NCI-H2227 treated with DMSO at 0.1 percent for 48 hours (cell line): ENCODE data around the gene EPHA10.

Experiments
- DNase-seq: peaks from one replicate; lab custom pipeline; 2025; lab: John Stamatoyannopoulos, UW

EPHA10 gene

DNA sequence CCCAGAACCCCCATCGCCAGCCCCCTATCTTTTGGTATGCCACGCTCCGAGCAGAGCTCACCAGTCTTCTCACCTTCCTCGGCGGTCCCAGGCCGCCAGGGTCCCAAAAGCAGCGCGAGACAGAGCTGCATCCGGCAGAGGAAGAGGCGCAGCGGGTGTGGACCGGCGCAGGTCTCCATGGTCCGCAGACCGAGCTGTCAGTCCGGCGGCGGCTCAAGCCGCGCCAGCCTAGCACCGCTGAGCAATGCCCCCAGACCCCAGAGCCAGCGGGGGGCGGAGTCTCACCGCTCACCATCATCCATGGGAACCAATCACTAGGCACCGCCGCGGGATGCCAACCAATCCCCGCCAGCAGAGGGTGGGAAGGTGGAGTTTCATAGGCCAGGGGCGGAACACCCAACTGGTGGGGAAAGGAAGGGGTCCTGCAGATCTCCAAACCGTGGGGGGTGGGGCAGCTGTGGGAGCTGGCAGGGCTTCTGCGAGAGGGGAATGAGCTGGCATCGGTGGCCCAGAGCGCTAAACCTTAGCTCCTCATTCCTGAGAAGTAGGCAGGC, at the start of gene EPHA10:
Gene EPHA10 (minus strand): TSS at position 233 of the 554 bp plus-strand sequence. CDS start 54 bp downstream, at position 179.
- DNase-seq = peak; percentile 89

GRCh38 chr1:37814252-37814651, 49.3 kb upstream of the EPHA10 start:
- DNase-seq = no peak

GRCh38 chr1:37813529-37814145, 48.7 kb upstream of the EPHA10 start:
- no peak for DNase-seq

DNA sequence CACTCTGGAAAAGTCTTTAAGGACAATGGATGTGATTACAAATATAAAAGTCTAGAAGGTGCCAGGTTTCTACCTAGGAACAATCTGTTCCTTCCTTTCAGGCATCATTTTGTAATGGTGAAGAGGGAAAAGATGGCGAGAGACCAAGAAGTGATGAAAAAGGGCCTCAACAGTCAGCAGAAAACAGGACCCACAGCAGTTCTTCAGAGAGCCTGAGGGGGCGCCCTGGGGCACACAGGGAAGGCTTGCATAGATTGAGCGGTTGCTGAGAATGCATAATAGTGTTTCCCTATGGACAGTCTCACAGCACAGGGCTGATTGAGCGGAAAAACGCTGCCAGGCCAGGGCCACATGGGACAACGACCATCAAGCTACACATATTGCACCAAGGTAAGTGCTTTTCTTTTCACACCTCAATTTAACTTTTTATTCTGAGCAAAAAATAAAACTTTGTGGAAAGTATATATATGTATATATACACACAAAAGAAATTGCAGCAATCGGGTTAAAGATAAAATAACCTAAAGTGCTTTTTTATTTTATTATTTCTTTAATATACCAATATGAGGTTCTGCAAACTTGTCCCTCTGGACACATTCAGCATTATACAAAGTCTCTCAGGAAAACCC, 46.2 kb upstream of the EPHA10 start:
- DNase-seq = peak; percentile 82

GRCh38 chr1:37809942-37810341, 45.0 kb upstream of the EPHA10 start:
- DNase-seq = no peak

- peak; percentile 55 for DNase-seq
Observed at GRCh38 chr1:37808369-37809319, 43.7 kb upstream of the EPHA10 start.

- peak; percentile 85 for DNase-seq
Observed at GRCh38 chr1:37807555-37808368, 42.8 kb upstream of the EPHA10 start, which contains the start of the genes C1orf122 and YRDC. TSS of gene C1orf122 (plus strand) at chr1:37807790. CDS start at chr1:37808405, 615 bp downstream. TSS of gene YRDC (minus strand) at chr1:37808208. CDS start at chr1:37808180, 28 bp downstream.

GRCh38 chr1:37807220-37807554, 42.3 kb upstream of the EPHA10 start:
- DNase-seq = no peak

DNA sequence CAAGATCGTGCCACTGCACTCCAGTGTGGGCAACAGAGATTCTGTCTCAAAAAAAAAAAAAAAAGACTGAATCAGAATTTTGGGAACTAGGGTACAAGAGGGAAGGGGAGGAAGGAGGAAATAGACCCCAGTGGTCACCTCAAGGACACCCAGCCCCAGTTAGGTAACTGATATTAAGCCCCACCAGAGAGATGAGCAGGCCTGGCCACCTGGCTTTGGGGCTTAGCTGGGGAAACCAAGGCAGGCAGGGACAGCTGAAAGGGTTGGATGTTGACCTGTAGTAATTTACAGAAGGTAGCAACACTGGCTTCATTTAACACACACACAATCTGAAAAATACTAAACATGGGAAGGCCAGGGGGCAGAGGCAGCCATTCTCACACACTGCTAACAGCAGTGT, 37.5 kb upstream of the EPHA10 start:
- no peak for DNase-seq

DNA sequence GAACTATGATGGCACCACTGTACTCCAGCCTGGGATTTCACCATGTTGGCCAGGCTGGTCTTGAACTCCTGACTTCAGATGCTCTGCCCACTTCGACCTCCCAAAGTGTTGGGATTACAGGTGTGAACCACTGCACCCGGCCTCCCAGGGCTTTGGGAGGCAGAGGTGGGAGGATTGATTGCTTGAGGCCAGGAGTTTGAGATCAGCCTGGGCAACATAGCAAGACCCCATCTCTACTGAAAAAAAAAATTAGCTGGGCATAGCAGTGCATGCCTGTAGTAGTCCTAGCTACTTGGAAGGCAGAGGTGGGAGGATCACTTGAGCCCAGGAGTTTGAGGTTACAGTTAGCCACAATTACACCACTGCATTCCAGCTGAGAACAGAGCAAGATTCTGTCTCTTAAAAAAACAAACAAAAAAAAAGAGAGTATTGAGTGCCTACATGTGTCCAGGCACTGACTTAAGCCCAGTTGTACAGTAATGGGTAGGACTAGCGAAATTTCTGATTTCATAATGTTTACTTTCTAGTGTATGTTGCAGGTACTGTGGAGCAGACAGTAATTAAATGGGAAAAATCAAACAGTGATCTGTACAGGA, 32.9 kb upstream of the EPHA10 start:
- DNase-seq = no peak

DNA sequence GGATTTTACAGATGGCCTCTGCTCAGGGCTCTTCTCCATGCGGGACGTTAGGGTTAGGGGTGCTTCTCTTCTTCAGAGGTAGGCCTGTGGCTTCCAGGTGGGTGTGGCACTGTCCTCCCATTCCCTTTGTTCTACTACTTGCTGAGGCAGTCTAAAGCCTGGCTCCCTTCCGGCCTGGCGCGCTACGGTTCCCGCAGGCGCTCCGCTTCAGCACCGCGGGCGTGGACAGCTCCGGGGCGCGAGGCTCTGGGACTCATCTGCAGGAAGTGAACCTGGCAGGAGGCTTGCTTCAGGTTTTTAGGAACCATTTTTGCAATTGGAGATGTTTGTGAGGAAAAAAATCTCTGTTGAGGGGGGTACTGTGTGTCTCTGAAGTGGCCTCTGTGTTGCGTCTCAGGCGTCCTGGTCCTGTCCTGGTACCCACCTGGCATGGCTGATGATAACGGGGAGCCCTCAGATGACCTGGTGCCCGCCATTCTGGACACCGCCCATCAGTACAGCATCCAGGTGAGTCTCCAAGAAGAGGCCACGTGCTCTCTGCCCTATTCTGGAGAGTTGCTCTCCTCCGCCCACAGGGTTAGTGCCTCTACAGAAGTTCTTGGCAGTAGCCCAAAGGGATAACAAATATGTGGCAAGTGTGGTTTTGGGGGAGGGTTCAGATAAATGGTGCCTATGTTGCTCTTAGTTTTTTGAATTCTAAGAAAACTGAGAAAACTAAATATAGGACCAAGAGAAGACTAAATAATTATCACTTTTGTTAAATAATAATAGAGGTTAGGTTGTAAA, 30.6 kb upstream of the EPHA10 start:
- no peak for DNase-seq

- DNase-seq = peak; percentile 16
Observed at GRCh38 chr1:37794372-37795339, 29.7 kb upstream of the EPHA10 start.

DNA sequence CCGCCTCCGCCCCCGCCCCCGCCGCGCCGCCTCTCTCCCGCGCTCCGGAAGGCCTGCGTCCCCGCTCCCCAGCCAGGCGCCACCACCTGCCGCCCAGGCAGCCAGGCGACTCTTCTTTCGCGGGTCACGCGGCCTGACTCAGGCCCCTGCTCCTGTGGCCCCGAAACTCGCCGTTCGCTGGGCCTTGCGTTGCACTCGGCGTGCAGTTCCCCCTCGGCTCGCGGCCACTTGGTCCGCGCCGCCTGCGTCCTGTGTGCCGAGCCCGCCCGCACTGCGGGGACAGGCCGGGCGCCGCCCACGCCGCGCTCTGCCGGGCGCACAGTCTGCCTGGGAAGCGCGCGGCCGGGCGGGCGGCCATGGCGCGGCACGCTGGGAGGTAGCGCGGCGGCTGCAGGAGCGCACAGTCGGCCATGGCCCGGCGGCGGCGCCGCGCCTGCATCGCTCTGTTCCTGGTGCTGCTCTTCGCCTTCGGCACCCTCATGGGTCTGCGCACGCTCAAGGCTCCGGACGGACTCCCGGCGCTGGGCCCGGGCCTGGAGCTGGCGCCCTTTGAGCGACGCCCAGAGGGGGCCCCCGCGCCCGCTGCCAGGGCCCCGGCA, 29.0 kb upstream of the EPHA10 start, which contains the start of gene MANEAL:
Gene MANEAL (plus strand): TSS at position 75 of the 599 bp plus-strand sequence. CDS start 336 bp downstream, at position 411.
- peak; percentile 67 for DNase-seq

DNA sequence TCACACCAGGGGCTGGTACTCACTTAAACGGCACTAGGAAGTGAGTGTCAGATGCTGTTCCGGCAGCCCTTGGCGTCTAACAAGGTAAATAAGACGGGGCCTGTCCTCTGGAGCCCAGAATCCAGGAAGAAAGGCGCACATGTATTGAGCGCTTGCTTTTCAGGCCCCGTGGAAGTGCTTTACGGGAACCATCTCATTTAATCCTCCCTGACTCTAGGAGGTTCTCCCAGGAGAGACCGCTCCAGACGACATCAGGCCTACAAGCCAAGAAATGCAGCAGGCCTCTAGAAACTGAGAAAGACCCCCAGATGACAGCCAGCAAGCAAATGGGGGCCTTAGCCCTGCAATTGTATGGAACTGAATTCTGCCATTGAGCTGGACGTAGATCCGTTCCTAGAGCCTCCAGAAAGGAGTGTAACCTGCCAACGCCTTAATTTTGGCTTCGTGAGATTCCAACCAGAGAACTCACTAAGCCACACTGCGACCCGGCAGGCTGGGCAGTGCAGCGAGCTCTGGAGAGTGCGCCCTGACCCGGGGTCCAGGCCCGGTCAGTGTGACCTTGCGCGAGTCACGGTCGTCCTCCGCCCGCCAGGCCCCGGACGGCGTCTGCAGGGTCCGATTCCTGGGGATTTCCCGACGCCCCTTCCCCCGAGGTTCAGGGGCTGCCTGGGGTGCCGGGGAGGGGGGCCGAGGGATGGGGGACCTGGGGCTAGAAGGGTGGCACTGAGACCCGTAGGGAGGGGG, 28.2 kb upstream of the EPHA10 start:
- DNase-seq = no peak

DNA sequence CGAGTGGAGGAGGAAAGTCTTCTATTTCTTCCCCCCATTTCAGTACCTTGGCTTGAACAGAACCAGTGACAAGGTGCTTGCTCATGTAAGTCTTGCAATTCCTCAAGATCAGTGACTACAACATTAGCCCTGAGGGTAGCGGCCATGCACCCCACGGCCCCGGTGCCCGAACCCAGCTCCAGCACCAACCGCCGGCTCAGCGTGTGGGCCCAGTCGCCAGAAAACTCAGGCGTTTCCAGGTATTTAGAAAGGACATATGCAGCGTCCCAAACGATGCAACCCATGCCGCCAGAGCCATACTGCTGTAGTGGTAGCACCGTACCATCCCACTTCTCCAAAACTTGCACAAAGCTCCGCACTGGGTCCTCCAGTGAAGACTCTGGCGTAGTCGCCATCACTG, 17.6 kb upstream of the EPHA10 start:
- no peak for DNase-seq

GRCh38 chr1:37778654-37779053, 13.7 kb upstream of the EPHA10 start:
- no peak for DNase-seq

DNA sequence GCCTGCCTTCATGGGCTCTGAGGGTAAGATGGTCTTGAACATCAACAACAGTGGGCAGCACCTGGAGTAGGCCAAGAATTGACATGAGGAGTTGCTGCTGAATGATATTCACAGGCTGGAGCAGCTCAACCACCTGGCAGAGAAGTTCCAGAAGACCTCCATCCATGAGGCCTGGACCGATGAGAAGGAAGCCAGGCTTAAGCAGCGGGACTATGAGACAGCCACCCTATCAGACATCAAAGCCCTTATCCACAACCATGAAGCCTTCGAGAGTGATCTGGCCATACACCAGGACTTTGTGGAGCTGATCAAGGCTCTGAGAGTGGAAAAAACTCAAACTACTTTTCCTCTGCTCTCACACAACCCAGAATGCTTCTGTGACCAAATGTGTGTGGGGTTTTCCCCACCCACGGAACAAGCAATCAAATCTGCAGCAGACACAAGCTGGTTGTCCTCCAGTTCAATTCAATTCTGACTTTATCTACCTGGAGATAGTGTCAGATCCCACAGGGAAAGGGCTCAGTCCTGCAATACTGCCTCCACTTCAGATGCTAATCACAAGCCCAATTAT, 12.1 kb upstream of the EPHA10 start:
- no peak for DNase-seq
